HG03025 (cell line): ENCODE measurements around the gene VASN.
"Not testable (repeated sequence)": the region's sequence is repeated elsewhere in the genome, so short reads cannot be mapped to it uniquely, and the experiment has no call there.

ENCODE experiments used
- ATAC-seq: cut with Tn5 transposase; IDR thresholded peaks from one replicate; pipeline ENCODE4 v1.9.1; 2021; ENCODE audit warnings: mild to moderate bottlenecking, moderate library complexity; ENCODE audit not compliant: unreplicated experiment, low FRiP score

The VASN gene

DNA sequence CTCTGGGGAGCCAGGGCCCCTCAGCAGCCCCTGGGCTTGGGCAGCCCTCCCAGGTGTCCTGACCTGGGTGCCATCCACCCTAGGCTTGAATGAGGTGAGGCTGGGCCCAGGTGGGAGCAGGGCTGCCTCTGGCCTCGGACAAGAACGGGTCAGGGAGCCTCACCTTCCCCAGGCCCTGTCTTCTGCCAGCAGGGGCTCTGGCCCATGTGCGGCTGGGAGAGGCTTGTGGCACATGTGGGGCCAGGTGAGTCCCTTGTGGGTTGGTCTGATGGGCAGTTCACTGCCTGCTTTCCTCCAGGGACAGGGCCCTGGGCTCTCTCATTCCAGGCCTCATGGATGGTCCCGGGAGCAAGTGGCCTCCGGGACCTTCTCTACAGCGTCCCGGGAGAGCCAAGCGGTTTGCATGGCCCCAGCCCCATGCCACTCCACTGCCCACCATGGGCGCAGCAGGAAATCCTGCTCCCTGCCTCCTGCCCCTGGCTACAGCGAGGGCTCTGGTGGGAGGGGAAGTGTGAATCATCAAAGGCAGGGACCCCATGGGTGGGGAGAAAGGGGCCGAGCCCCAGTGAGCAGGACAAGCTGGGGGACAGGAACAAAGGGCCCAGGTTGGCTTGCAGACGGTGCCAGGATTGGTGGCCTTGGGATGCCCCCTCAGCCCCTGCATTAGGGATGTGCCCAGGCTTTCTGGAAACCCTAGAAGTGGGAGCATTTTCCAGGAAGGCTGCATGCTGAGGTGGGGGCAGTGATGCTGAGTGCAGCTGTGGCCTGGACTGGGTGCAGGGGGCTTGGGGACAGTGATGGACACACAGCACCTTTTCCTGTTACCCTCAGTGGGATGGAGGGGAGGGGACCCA lies 12.2 kb downstream of the VASN start:
- no peak for ATAC-seq

DNA sequence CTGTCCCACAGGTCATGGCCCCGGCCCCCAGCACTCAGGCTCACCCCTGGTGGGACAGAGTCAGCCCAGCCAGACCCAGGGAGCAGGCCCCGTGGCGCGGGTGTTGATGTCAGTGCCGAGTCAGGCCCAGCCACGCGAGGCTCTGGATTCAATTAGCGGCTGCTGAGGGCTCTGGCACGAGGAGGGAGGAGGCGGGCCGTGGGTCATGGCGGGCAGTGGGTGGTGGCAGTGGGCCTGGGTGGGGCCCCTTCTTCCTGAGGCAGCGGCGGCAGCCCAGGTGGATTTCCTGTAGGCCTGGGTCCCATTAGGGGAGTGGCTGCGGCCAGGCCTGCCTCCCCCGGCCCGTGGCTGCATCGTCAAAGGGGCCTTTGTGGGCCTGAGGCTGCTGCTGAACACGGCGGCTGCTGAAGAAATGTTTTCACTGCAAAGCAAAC lies 12.9 kb downstream of the VASN start:
- no peak for ATAC-seq

DNA sequence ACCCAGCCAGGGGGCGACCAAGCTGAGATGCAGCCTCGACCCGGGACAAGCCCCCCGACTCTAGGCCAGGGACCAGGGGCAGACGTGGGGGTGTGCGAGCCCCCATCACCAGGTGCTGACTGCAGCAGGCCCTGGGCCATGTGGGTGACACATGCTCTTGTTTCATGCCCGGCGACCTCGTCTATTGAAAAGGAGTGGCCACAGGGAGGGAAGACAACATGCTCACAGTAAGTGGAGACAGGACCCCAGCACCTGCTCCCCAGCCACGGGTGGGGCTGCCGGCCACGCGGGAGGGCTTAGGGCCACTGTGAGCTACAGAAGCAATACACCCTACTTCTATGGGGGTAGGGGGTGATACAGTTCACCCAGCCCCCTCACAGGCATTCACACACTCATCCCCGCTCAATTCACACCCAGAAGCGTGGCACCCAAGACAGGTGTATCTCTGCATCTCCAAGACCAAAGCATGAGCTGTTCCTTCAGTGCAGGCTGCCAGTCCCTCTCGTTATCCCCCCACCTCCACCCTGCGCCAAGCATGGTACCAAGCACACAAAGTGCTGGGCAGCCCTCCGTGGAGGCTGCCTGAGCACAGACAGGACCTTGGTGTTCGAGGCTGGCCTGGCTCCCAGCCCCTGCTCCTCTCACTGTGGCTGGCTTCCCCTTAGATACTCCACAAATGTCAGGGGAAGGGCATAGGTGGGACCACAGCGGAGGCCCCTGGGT lies 13.6 kb downstream of the VASN start:
- no peak for ATAC-seq

DNA sequence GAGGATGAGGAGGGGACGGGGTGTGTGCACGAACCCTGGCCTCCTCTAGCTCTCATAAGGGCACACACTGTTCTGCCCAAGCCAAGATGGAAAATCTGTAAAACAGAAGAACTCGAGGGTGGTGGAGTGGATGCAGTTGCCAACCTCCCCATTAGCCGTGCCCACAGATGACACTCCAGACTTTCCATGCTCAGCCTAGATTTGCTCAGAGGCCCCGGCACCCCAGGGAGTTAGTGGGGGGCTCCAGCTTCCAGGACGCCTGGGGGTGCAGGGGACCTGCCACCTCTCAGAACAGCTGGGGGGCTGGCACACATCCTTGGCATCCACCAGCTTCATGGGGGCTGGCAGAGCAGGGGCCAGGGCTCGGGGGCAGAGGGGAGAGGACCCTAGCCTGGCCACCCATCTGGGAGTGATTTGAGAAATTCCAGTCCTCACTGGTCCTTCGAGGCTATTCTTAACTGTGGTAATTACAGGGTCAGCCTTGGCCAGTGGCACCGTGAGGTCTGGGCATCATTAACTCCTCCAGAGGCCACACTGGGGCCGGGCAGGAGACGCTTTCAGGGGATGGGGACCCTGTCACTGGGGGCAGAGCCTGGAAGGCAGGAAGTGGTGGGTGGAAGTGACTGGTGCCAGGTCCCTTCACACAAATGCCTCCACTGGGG lies 14.3 kb downstream of the VASN start:
- no peak for ATAC-seq

DNA sequence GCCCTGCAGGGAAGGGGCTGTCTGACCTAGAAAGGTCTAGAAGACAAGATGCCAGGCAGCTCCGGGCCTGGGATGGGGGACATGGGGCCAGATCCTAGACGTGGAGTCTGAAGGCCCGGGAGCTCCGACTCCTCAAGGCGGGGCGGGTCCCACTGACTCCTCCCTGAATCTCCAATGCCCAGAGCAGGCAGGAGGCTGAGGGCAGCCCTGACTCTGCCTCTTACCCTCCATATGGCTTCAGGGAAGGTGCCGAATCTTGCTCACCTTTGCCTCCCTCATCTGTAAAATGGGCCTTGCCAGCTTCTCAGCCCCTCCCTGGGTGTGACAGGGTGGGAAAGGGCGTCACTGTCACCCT lies 14.8 kb downstream of the VASN start:
- no peak for ATAC-seq

DNA sequence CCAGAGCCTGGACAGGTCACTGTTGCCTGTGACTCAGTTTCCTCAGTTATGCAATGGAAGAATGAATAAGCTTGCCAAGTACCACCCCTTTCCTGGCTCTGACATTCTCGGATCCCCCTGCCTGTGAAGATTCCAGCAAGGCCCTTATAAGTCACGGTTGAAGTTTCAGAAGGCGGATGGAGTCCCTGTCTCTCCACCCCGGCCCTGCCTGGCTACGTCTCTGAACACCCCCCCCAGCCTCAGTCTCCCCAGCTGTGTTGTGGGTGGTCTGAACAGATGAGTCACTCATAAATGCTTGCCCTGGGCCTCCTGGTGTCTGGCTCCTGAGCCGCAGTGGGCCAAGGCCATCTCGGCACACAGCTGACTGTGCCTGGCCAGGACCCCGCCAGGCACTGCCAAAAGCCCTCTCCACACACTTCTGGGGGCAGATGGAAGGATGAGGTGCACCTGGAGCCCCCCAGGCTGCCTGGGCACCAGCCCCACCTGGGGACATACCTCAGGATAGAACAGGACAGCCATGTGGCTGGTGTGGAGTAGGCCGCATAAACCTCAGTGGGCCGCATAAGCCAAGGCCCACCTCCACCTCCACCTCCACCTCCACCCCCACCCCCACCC lies 15.4 kb downstream of the VASN start:
- no peak for ATAC-seq

DNA sequence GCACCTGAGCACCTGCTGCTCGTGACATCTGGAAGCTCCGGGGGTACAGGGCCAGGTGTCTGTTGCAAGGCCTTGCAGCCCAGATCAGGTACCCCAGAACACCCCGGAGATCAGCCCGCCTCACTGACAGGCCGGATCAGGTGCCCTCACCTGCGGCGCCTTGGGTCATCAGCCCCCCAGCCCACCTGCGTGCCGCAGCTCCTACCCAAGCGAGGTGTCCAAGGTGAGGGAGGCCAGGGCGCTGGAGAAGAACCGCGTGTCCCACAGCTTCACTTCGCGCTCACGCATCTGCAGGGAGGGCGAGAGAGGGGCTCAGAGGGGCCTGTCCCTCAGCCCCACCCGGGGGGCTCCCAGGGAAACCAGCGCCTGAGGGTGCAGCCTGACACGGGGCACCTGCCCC lies 16.1 kb downstream of the VASN start:
- ATAC-seq = no peak

DNA sequence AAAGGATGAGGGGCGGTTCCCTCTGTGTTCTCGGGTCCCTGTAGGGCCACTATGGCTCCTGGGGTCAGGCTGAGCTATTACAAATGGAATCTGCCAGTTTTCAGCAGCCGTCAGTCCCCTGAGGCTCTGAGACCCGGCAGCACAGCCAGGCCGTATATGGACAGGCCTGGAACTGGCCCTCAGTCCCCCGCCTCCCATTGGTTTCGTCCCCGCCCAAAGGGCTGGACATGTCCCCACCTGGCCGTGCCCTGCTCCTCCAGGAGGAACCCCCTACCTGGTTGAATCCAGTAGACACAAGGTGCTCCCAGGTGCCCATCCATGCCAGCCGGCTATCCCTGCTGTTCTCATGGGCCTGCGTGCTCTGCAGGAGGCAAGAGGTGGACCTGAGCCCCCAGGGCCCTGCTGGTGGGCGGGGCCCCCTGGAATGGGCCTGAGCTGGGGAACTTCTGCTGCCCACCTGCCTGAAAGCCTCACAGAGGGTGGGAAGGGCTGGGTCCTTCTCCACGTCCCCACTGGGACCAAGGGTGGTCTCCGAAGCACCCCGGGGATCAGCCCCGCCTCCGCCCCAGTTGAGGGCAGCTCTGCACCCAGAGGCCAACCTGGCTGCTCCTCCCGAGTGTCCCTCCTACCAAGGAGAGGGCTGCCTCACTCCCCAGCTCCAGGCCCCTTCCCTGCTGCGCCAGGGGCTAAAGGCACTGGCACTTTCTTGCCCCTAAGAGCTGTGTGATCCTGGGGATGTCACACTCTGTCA lies 16.8 kb downstream of the VASN start:
- ATAC-seq = no peak

DNA sequence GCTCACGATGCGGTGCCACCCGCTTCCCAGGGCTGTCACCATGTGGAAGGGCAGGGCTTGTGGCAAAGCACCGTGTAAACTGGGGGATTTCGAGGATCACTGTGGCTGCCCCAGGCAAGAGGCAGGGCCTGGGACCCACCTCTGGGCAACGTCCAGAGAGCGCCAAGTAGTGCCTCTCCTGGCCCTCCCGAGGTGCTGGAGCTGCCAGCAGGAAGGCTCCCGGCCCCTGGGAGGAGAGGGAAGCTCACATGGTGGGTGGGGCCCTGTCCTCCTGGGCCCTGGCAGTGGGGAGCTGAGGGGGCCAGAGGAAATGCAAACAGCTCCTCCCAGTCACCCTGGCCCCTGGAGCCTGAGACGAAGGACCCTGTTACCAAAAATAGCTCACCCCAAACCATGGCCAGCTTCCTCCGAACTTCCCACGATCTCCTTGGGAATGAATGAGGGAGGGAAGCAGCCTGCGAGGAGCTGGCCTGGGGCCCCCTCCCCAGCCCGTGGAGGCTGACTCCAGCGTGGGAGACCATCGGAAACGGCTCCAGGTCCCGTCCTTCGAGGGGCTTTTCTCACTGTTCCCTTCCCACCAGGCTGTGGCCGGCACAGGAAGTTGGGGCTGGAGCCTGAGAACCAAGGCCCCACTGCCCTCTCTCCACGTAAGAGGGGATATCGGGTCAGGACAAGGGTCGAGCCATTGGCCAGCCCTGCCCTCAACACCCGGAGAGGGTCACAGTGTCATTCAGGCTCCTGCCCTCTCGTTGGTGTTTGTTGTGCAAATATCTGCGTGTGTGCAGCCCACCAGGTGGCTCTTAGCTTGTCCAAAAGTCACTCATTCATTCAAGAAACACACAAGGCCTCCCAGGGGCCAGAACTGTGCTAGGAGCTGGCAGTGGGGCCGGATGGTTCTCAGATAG lies 17.7 kb downstream of the VASN start:
- ATAC-seq = no peak

DNA sequence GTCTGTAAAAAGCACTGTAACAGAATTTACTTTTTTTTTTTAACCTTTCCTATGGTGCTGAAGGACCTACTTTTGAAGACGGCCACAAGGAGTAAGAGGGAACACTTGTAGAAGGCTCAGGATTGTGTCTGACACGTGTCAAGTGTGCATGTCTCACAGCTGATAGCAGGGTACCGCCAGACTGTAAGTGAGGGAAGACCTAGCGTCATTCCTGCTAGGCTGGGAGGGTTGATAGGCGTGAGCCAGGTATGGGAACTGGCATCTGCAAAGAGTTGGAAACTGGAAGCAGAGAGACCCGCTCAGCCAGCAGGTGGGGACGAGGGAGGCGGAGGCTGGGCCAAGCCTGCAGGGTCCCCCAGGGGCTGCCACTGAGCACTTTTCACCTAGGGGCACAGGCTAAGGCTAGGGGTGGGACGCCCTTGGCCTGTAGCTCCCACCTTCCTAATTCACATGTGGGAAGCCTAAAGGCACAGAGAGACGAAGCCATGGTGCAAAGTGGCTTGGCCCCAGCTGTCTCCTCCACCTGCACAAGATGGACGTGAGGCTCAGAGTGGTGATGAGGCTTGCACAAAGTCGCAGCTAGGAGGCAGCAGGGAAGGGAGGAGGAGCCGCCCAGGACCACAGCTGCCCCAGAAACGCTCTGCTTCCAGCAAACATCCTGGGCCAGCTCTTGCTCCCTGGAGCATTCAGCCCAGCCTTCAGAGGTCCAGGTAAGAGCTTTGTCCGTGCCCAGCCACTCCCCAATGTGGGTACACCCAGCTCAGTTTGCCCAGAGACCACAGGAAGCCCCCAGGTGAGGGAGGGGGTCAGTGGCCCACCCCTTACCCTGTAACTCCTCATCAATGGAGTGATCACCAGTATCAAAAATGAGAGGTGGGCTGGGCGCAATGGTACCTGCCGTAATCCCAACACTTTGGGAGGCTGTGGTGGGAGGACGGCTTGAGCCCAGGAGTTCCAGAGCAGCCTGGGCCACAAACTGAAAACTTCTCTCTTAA lies 18.9 kb downstream of the VASN start:
- no peak for ATAC-seq

DNA sequence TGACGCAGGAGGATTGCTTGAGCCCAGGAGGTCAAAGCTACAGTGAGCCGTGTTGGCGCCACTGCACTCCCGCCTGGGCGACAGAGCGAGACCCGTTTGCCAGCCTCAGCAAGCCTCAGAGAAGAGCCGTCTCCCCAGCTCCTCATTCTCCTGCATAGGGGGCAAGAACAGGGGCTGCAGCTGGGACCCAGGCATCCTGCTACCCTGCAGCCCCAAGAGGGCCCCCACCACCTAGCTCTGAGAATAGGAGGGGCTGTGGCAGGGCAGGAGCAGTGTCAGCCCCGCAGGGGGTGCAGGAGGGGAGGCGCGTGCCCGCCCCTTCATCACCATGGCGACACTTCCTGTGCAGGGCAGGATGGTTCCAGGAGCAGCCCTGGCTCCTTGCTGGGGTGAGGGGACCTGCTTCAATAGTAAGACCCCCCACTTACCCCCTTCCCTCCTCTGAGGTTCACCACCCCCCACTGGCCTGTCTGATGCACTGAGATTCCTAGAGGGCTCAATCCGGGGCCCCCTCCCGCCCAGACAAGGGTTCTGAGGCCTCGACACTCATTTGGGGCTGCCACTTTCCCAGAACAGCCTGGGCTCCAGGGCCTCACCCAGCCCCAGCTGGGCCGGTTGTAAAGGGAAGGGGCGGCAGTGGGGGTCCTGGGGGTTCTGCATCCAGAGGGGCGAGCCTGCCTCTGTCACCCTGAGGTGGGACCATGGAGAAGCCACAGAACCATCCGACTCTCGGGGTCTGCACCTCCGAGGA lies 20.2 kb downstream of the VASN start:
- no peak for ATAC-seq

DNA sequence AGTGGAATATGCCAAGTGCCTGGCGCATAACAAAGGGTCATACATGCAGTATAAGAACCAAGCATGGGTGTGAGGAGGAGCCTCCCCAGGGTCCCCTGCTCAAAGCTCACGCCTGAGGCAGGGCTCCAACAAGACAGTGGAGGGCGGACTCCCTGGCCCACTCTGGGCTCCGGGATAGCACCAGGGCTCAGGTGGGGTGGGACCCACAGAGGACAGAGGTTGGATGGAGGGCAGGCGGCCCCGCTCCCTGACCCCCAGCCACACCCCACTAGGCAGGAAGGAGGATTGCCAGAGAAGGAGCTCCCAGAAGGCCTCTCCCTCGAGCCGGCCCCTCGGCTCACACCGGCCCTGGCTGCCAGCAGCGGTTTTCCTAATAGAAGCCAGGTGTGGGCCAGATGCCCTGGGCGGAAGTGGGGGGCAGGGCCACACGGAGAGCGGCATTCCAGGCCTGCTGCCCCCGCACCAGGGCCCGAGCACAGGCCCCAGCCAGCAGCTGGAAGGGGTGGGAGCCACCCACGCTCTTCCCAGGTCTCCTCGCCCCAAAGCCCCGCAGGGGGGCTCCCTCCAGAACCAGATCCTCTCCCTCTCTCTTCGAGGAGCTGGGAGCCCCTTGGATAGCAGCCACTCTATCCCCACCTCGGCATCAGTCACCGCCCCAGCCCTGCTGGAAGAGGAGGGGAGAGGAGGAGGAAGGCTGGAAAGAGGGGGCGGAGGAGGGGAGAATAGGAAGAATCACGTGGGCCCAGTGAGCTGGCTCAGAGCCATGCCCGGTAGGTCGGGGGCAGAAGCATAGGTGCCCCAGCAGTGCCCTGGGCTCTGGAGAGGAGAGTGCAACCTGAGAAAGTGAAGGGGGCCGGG lies 21.0 kb downstream of the VASN start:
- no peak for ATAC-seq

DNA sequence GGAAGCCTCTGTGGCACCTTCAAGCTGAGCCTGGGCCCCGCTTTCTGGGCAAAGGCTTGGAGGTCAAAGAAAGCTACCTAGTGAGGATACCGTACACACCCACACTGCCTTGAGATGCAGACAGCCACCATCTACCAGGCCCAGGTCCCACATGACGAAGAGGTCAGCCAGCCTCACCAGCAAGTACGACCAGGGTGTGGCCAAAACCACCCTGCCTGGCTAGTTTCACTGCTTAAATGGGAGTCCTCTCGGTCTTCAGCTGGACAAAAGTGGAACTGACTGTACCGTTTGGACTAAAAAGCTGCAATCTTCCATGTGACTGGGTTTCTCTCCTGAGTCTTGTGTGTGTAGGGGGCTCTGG lies 21.6 kb downstream of the VASN start:
- no peak for ATAC-seq

DNA sequence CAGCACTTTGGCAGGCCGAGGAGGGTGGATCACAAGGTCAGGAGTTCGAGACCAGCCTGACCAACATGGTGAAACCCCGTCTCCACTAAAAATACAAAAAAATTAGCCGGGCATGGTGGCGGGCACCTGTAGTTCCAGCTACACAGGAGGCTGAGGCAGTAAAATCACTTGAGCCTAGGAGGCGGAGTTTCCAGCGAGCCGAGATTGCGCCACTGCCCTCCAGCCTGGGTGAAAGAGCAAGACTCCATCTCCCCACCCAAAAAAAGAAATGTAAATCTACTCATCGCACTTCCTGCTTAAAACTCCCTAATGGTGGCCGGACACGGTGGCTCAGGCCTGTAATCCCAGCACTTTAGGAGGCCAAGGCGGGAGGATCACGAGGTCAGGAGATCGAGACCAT lies 22.2 kb downstream of the VASN start:
- not testable (repeated sequence) for ATAC-seq

DNA sequence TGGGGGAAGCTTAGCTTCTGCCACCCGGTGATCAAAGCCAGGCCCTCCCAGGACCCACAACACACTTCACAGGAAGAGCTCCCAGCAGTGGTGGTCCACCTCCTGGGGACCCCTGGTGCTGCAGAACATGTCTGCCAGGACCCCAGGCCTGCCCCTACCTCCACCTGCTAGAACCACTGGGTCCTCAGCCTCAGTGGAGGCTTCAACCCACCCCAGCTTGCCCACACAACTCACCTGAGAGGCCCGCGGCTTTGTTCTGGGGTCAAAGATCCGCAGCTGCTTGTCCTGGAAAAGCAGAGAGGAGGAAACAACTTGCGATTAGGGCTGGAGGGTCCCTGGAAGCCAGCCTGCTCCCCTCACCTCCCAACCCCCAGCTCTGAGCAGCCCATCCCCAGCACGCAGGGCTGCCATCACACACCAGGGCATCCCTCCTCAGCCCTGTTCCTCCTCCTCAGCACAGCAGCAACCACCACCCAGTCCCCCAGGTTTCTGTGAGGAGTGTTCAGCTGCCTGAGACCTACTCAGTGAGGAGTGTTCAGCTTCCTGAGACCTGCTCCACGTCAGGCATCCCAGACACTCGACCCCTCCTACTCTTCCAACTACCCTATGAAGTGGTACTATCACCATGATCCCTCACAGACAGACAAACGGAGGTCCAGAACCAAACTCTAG lies 23.5 kb downstream of the VASN start:
- ATAC-seq = no peak
